Measurements from ENCODE around the gene PEX1.
"Not testable (repeated sequence)": the region's sequence is repeated elsewhere in the genome, so short reads cannot be mapped to it uniquely, and the experiment has no call there.

The PEX1 gene

DNA sequence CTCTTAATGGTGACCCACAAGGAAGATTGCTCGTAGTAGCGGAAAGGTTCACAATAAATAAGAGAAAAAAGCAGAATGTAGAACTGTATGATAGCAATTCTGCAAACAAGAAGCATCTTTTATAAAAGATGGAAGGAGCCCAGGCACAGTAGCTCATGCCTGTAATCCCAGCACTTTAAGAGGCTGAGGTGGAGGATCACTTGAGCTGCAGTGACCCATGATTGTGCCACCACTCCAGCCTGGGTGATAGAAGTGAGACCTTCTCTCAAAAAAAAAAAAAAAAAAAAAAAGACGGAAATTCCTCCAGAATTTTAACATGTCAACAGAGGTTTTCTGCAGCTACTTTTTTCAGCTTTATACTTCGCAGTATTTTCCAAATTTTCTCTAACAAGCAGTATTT, 67.8 kb downstream of the PEX1 start:
- no peak for DNase-seq (ENCODE audit: low read depth)

DNA sequence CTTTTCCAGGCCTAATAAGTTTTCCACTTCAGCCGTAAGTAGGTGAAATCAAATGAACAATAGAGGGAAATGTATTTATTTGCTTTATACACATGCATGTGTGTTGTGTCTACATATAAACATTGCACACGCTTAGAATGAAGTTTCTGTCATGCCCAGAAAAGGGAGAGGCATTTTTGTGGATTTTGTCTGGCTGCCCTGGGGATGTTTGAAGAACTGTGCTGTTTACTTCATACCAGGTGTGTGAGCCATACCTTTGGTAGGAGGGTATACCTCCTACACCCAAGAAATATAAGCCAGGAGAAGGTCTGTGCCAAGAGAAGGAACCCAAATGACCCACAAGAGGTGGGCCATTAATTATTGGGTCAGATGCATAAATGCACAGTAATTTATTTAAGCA, 68.2 kb downstream of the PEX1 start:
- no peak for DNase-seq (ENCODE audit: low read depth)

DNA sequence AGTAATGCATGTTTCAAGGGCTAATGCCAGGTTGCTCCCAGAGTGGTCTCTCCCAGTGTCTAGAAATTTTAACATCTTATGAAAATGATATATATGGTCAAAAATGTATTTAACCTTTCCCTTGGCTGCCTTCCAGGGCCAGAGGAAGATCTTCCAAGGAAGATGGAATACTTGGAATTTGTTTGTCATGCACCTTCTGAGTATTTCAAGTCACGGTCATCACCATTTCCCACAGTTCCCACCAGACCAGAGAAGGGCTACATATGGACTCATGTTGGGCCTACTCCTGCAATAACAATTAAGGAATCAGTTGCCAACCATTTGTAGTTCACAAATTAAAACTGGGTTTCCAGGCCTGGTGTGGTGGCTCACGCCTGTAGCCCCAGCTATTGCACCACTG, 72.1 kb downstream of the PEX1 start:
- no peak for DNase-seq (ENCODE audit: low read depth)

DNA sequence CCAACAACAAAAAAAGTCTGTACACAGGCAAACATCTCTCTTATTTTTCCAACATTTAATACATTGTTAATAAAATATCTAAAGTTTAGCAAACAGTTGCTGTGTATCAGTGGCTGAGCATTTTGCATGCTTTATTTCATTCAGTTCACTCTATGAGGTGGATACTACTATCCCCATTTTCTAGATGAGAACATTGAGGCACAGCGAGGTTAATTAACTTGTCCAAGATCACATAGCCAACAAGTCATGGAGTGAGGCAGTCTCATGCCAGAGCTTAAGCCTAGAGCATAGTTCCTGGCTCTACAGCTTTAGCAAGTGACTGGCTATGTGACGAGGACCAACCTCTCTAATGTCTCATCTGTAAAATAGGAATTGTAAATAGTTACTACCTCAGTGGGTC, 76.7 kb downstream of the PEX1 start:
- no peak for DNase-seq (ENCODE audit: low read depth)

DNA sequence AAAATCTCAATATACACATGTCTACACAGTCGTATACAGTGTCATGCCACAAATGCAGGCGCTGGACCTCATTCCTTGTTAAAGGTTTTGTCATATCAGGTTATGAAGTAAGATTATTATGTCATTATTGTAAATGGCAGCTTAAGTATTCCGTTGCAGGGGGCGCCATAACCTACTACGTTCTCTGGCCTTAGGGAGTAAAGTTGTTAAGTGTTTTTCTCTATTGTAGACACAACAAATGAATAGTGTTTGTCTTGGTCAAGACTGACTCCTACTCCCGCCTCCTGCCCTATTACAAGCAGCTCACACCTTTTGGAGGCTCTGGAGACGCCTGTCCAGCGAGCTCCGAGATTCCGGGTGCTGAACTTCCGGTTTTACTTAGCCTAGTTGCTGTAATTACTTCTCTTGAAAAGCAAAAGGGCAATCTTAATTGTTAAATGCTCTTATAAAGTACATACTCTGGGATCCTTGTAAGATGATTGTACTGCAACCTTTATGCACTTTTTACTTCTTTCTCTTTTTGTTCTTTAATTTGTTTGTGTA, 80.0 kb downstream of the PEX1 start:
- no peak for DNase-seq (ENCODE audit: low read depth)

DNA sequence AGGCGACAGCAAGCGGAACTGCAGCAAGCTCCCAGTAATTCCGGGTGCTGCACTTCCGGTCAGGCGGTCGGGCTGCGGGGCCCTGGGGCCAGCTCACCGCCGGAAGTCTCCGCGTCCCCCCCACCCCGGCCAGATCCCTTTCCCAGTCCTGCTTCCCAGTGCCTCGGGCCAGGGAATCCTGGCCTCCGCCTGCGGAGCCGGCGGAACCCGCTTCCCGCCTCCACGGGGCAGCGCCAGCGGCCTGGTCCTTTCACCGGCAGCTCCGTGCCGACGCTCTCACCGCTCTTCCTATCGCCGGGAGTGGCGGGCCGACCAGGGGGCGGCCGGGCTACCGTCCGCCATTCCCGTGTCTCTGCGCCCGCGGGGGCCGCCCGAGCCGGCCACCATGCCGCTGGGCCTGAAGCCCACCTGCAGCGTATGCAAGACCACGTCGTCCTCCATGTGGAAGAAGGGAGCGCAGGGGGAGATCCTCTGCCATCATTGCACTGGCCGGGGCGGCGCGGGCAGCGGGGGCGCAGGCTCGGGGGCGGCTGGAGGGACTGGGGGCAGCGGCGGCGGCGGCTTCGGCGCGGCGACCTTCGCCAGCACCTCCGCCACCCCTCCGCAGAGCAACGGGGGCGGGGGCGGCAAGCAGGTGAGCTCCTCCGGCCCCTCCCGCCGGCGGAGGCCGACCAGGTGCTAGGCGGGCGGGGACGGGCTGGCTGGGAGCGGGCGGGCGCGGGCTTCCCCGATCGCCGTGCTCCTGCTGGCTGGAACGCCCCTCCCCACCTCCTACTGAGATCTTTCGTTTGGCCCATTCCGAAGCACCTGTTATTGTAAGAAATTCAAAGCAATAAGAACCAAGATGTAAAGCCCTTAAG, 80.7 kb downstream of the PEX1 start, which contains the start of gene GATAD1:
Gene GATAD1 (plus strand): TSS at position 138 of the 860 bp plus-strand sequence. CDS start 248 bp downstream, at position 386.
- DNase-seq (ENCODE audit: low read depth) = peak; percentile 64

DNA sequence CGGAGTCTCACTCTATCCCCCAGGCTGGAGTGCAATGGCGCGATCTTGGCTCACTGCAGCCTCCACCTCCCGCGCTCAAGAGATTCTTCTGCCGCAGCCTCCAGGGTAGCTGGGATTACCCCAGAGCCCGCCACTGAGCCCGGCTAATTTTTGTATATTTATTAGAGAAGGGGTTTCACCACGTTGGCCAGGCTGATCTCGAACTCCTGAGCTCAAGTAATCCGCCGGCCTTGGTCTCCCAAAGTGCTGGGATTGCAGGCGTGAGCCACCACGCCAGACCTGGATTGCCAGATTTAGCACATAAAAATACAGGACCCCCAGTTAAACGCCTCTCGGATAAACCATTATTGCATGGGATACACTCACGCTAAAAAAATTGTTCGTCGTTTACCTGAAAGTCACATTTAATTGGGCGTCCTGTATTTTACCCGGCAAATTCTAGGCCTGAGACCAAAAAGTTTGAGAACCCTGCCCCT, 81.4 kb downstream of the PEX1 start:
- no peak for DNase-seq (ENCODE audit: low read depth)

DNA sequence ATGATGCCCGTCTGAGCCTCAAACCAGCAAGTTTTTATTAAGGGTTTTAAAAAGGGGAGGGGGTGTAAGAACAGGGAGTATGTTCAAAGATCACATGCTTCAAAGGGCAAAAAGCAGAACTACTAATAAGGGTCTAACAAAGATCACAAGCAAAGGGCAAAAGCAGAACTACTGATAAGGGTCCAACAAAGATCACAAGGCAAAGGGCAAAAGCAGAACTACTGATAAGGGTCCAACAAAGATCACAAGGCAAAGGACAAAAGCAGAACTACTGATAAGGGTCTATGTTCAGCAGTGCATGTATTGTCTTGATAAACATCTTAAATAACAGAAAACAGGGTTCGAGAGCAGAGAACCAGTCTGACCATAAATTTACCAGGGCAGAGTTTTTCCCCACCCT, 85.6 kb downstream of the PEX1 start:
- DNase-seq (ENCODE audit: low read depth) = not testable (repeated sequence)

DNA sequence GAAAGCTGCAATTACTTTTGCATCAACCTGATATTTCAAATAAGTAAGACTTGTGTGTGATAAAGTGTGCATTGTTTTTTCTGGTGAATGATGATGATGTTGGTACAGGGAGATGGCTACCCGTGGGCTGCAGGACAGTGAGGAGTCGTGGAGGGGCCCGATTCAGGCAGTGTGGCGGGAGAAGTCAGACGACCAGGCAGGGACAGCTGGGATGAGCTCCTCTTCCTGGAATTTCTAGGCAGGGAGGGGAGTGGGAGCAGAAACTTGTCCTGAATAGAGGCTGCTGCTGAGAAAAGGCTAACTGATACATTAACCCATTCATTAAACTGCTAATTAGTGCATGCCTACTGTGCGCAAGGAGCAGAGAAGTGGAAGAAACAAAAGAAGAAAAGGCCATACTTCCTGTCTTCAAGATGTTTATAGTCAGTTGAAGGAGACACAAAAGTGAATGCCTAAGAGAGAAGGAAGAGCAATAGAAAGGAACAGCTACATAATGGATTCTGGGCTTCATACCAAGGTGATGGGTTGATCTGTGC, 90.3 kb downstream of the PEX1 start:
- DNase-seq (ENCODE audit: low read depth) = no peak
